ENCODE data around the gene PPFIBP2. TPM values are rescaled to one million over a fixed set of nuclear protein-coding genes. Genes with fewer than 3 reads are reported as not detected.

PPFIBP2 gene
- total and polyA plus RNA-seq, 2 donors (not counting 1 experiment from before 2014, with no cell fraction given), result 22.3 to 175 TPM

- H3K79me2 ChIP-seq (ENCODE audit: control insufficient read depth, insufficient read depth, low read length), result no peaks in the 10 kb centered on the region
- intact Hi-C loops (cut with micrococcal nuclease), result no loop called here
- no peak overlapping the region for H3K27ac ChIP-seq (ENCODE audit: low read length in 2 of 2)
- H4K20me1 ChIP-seq (ENCODE audit: control insufficient read depth, insufficient read depth, low read length, poor library complexity, severe bottlenecking), result peaks cover 25% of the 10 kb centered on the region
- H3K4me1 Mint-ChIP-seq, result peaks cover 54% of the 10 kb centered on the region
- H3K4me1 ChIP-seq (ENCODE audit: control insufficient read depth in 2 of 2, insufficient read depth in 2 of 2, low read length in 2 of 2), result peaks cover 18 to 29% of the 10 kb centered on the region in 2 donors
- ChIA-PET CTCF (no interaction called here), POLR2A (interaction anchor here (0.6 kb wide), 1 partner anchor 136 kb away, joined by 3 read pairs; no protein-coding TSS in a partner anchor)
- no peak overlapping the region for H2AFZ ChIP-seq (ENCODE audit: insufficient read depth, low read depth, low read length, poor library complexity, severe bottlenecking)
- no peaks in the 10 kb centered on the region for H3K27me3 Mint-ChIP-seq
- no peak overlapping the region for H3K4me3 Mint-ChIP-seq
- peaks cover 0 to 4% (median 4%) of the 10 kb centered on the region in 3 donors for H3K9me3 ChIP-seq (ENCODE audit: control extremely low read depth in 1 of 3, control insufficient read depth in 2 of 3, insufficient read depth in 1 of 3, low read length in 2 of 3)
- H3K9me3 Mint-ChIP-seq (ENCODE audit: insufficient read depth), result peaks cover under 1% of the 10 kb centered on the region
- H3K27ac Mint-ChIP-seq, result no peak overlapping the region
- H3K9ac ChIP-seq (ENCODE audit: low read length), result no peak overlapping the region
- H3K4me2 ChIP-seq (replicated peaks; ENCODE audit: low read depth, low read length, poor library complexity, severe bottlenecking), result no peak overlapping the region
- ATAC-seq (ENCODE audit: low read depth) (no peak), DNase-seq (no peak)
- no peak for TF ChIP-seq CTCF (IDR thresholded peaks at IDR 0.05)
- no peak for TF ChIP-seq EZH2 (IDR thresholded peaks at IDR 0.05; ENCODE audit: borderline replicate concordance, insufficient read depth, low read depth, low read length, poor library complexity, severe bottlenecking)
- no peak overlapping the region for H3K4me3 ChIP-seq (ENCODE audit: control extremely low read depth in 1 of 5, extremely low read depth in 1 of 5, insufficient read depth in 1 of 5, low read depth in 2 of 5, low read length in 4 of 5)
- peaks cover 0 to 22% of the 10 kb centered on the region in 2 experiments for H3K36me3 ChIP-seq (replicated peaks in 1 of 2; ENCODE audit: control extremely low read depth in 1 of 2, control insufficient read depth in 1 of 2, extremely low read depth in 1 of 2, insufficient read depth in 2 of 2, low read length in 1 of 2)
- H3K27me3 ChIP-seq (replicated peaks in 1 of 4; ENCODE audit: control extremely low read depth in 1 of 4, control insufficient read depth in 3 of 4, insufficient read depth in 4 of 4, low read length in 3 of 4), result peaks cover 0 to 2% (median 0%) of the 10 kb centered on the region in 4 experiments
Measured at GRCh38 chr11:7573193-7573557, 59.4 kb downstream of the PPFIBP2 start.

GRCh38 chr11:7573558-7574296 lies 59.9 kb downstream of the PPFIBP2 start:
- peaks cover 19 to 31% of the 10 kb centered on the region in 2 donors for H3K4me1 ChIP-seq (ENCODE audit: control insufficient read depth in 2 of 2, insufficient read depth in 2 of 2, low read length in 2 of 2)
- Mint-ChIP-seq H3K4me1 (peaks cover 58% of the 10 kb centered on the region), H3K4me3 (no peak overlapping the region), H3K27ac (no peak overlapping the region), H3K9me3 (ENCODE audit: insufficient read depth) (no peaks in the 10 kb centered on the region), H3K27me3 (no peaks in the 10 kb centered on the region)
- no peak overlapping the region for H3K4me3 ChIP-seq (ENCODE audit: control extremely low read depth in 1 of 5, extremely low read depth in 1 of 5, insufficient read depth in 1 of 5, low read depth in 2 of 5, low read length in 4 of 5)
- no peaks in the 10 kb centered on the region for H3K9me3 ChIP-seq (ENCODE audit: control extremely low read depth in 1 of 3, control insufficient read depth in 2 of 3, insufficient read depth in 1 of 3, low read length in 2 of 3)
- ATAC-seq (ENCODE audit: low read depth) (no peak), DNase-seq (no peak)
- H3K36me3 ChIP-seq (replicated peaks in 1 of 2; ENCODE audit: control extremely low read depth in 1 of 2, control insufficient read depth in 1 of 2, extremely low read depth in 1 of 2, insufficient read depth in 2 of 2, low read length in 1 of 2), result peaks cover 0 to 17% of the 10 kb centered on the region in 2 experiments
- no peak overlapping the region for H3K9ac ChIP-seq (ENCODE audit: low read length)
- WGBS (ENCODE audit: insufficient coverage), result 81% methylated on average over 4 of the region's 9 CpGs
- H3K27me3 ChIP-seq (replicated peaks in 1 of 4; ENCODE audit: control extremely low read depth in 1 of 4, control insufficient read depth in 3 of 4, insufficient read depth in 4 of 4, low read length in 3 of 4), result no peaks in the 10 kb centered on the region
- intact Hi-C loops (cut with micrococcal nuclease), result no loop called here
- POLR2A ChIA-PET, result interaction anchor here (0.6 kb wide), 1 partner anchor 136 kb away, joined by 3 read pairs; no protein-coding TSS in a partner anchor
- CTCF ChIA-PET, result interaction anchor here (1.1 to 1.4 kb wide), 2 partner anchors 10 to 11 kb away, joined by 3 to 4 read pairs; no protein-coding TSS in a partner anchor
- H2AFZ ChIP-seq (ENCODE audit: insufficient read depth, low read depth, low read length, poor library complexity, severe bottlenecking), result no peak overlapping the region
- H3K79me2 ChIP-seq (ENCODE audit: control insufficient read depth, insufficient read depth, low read length), result no peaks in the 10 kb centered on the region
- TF ChIP-seq EZH2 (IDR thresholded peaks at IDR 0.05; ENCODE audit: borderline replicate concordance, insufficient read depth, low read depth, low read length, poor library complexity, severe bottlenecking), result no peak
- no peak for TF ChIP-seq CTCF (IDR thresholded peaks at IDR 0.05)
- H3K27ac ChIP-seq (ENCODE audit: low read length in 2 of 2), result no peak overlapping the region
- H3K4me2 ChIP-seq (replicated peaks; ENCODE audit: low read depth, low read length, poor library complexity, severe bottlenecking), result no peak overlapping the region
- H4K20me1 ChIP-seq (ENCODE audit: control insufficient read depth, insufficient read depth, low read length, poor library complexity, severe bottlenecking), result peaks cover 30% of the 10 kb centered on the region

Measured in B cell (primary cell).